Skeletal muscle tissue (tissue), 4 donors: ENCODE measurements around the gene ABLIM1. TPM values are rescaled to one million over a fixed set of nuclear protein-coding genes. Genes with fewer than 3 reads are reported as not detected.

Experiments
- H3K27ac ChIP-seq: one replicate; pipeline ENCODE4 v1.7.0; 2013; ENCODE audit warnings: mild to moderate bottlenecking, low read depth, low read length, inconsistent platforms
- H3K27me3 ChIP-seq, 3 donors: one replicate each; pipeline ENCODE4 v1.7.0; 2013; ENCODE audit warnings: low read length in 3 of 3; ENCODE audit not compliant: control insufficient read depth in 3 of 3, insufficient read depth in 3 of 3
- H3K36me3 ChIP-seq, 3 donors: one replicate each; pipeline ENCODE4 v1.7.0; 2013; ENCODE audit warnings: low read length in 3 of 3; ENCODE audit not compliant: control insufficient read depth in 3 of 3, insufficient read depth in 3 of 3
- H3K4me1 ChIP-seq, 3 donors: one replicate each; pipeline ENCODE4 v1.7.0; 2013; ENCODE audit warnings: low read length in 3 of 3, mild to moderate bottlenecking in 3 of 3; ENCODE audit not compliant: control insufficient read depth in 3 of 3, insufficient read depth in 3 of 3
- H3K4me3 ChIP-seq, 3 donors: one replicate each; pipeline ENCODE4 v1.7.0; 2013; ENCODE audit warnings: low read length in 3 of 3
- H3K9ac ChIP-seq, 3 donors: one replicate each; pipeline ENCODE4 v1.7.0; 2013; ENCODE audit warnings: low read length in 3 of 3, mild to moderate bottlenecking in 3 of 3, moderate library complexity in 2 of 3, low read depth in 1 of 3
- H3K9me3 ChIP-seq, 3 donors: one replicate each; pipeline ENCODE4 v1.7.0; 2013; ENCODE audit warnings: low read length in 3 of 3; ENCODE audit not compliant: control insufficient read depth in 3 of 3
- total RNA-seq: library from RNA; depleted of rRNA; stranded (reverse); fragments of >200 nt; gene quantifications from one replicate; pipeline ENCODE4 v1.2.3, GENCODE V29; 2014
- donor health status: Osteomylitis.

ABLIM1 gene
- total RNA-seq, 1 donor from 2014 or later, result 34.4 TPM

- H3K9me3 ChIP-seq, result no peaks in the 10 kb centered on the region
- no peak overlapping the region for H3K4me3 ChIP-seq
- H3K4me1 ChIP-seq, result peaks cover 0 to 20% (median 18%) of the 10 kb centered on the region in 3 donors
- peak overlapping the region; percentile 28 for H3K27ac ChIP-seq
- H3K27me3 ChIP-seq, result no peaks in the 10 kb centered on the region
- H3K36me3 ChIP-seq, result no peaks in the 10 kb centered on the region
- no peak overlapping the region for H3K9ac ChIP-seq
Measured at GRCh38 chr10:114613237-114613979, 44.7 kb downstream of the ABLIM1 start.

GRCh38 chr10:114611617-114612016 is 46.5 kb downstream of the ABLIM1 start:
- H3K9me3 ChIP-seq, result no peaks in the 10 kb centered on the region
- no peak overlapping the region for H3K9ac ChIP-seq
- no peak overlapping the region for H3K4me3 ChIP-seq
- H3K27ac ChIP-seq, result peak overlapping the region; percentile 10
- no peaks in the 10 kb centered on the region for H3K36me3 ChIP-seq
- H3K4me1 ChIP-seq, result peaks cover 0 to 18% (median 17%) of the 10 kb centered on the region in 3 donors
- no peaks in the 10 kb centered on the region for H3K27me3 ChIP-seq

- Histone ChIP-seq H3K4me3 (no peak overlapping the region), H3K27ac (peak overlapping the region; percentile 4), H3K4me1 (peaks cover 5 to 22% (median 20%) of the 10 kb centered on the region in 3 donors), H3K9ac (no peak overlapping the region), H3K36me3 (no peaks in the 10 kb centered on the region), H3K9me3 (no peaks in the 10 kb centered on the region), H3K27me3 (no peaks in the 10 kb centered on the region)
Measured at GRCh38 chr10:114609518-114610426, 48.3 kb downstream of the ABLIM1 start.

GRCh38 chr10:114607358-114607998 is 50.6 kb downstream of the ABLIM1 start:
- no peaks in the 10 kb centered on the region for H3K27me3 ChIP-seq
- H3K9ac ChIP-seq, result no peak overlapping the region
- H3K4me1 ChIP-seq, result peaks cover 5 to 23% (median 22%) of the 10 kb centered on the region in 3 donors
- H3K36me3 ChIP-seq, result no peaks in the 10 kb centered on the region
- H3K9me3 ChIP-seq, result no peaks in the 10 kb centered on the region
- no peak overlapping the region for H3K27ac ChIP-seq
- no peak overlapping the region for H3K4me3 ChIP-seq

GRCh38 chr10:114605155-114605797 is 52.8 kb downstream of the ABLIM1 start:
- no peak overlapping the region for H3K4me3 ChIP-seq
- H3K9ac ChIP-seq, result no peak overlapping the region
- H3K27ac ChIP-seq, result peak overlapping the region; percentile 16
- no peaks in the 10 kb centered on the region for H3K9me3 ChIP-seq
- H3K27me3 ChIP-seq, result no peaks in the 10 kb centered on the region
- peaks cover 5 to 12% (median 8%) of the 10 kb centered on the region in 3 donors for H3K4me1 ChIP-seq
- peaks cover 0 to 9% (median 6%) of the 10 kb centered on the region in 3 donors for H3K36me3 ChIP-seq

- Histone ChIP-seq H3K4me3 (no peak overlapping the region), H3K36me3 (peaks cover 0 to 11% (median 6%) of the 10 kb centered on the region in 3 donors), H3K9me3 (no peaks in the 10 kb centered on the region), H3K27ac (peak overlapping the region; percentile 16), H3K27me3 (no peaks in the 10 kb centered on the region), H3K9ac (no peak overlapping the region), H3K4me1 (peaks cover 4 to 12% (median 5%) of the 10 kb centered on the region in 3 donors)
Measured at GRCh38 chr10:114604357-114605130, 53.5 kb downstream of the ABLIM1 start.

GRCh38 chr10:114603948-114604347 is 54.1 kb downstream of the ABLIM1 start:
- H3K27me3 ChIP-seq, result no peaks in the 10 kb centered on the region
- H3K4me1 ChIP-seq, result peaks cover 4 to 12% (median 5%) of the 10 kb centered on the region in 3 donors
- H3K9me3 ChIP-seq, result no peaks in the 10 kb centered on the region
- no peak overlapping the region for H3K27ac ChIP-seq
- no peak overlapping the region for H3K9ac ChIP-seq
- peaks cover 0 to 11% (median 6%) of the 10 kb centered on the region in 3 donors for H3K36me3 ChIP-seq
- no peak overlapping the region for H3K4me3 ChIP-seq

- peaks cover 4 to 12% (median 5%) of the 10 kb centered on the region in 3 donors for H3K4me1 ChIP-seq
- H3K9me3 ChIP-seq, result no peaks in the 10 kb centered on the region
- H3K36me3 ChIP-seq, result peaks cover 0 to 11% (median 6%) of the 10 kb centered on the region in 3 donors
- H3K9ac ChIP-seq, result no peak overlapping the region
- no peak overlapping the region for H3K4me3 ChIP-seq
- H3K27me3 ChIP-seq, result no peaks in the 10 kb centered on the region
- H3K27ac ChIP-seq, result no peak overlapping the region
Measured at GRCh38 chr10:114603303-114603702, 54.8 kb downstream of the ABLIM1 start.

- Histone ChIP-seq H3K4me3 (no peak overlapping the region), H3K9ac (no peak overlapping the region), H3K27ac (no peak overlapping the region), H3K36me3 (peaks cover 0 to 11% (median 6%) of the 10 kb centered on the region in 3 donors), H3K27me3 (no peaks in the 10 kb centered on the region), H3K4me1 (peaks cover 2 to 6% (median 4%) of the 10 kb centered on the region in 3 donors), H3K9me3 (no peaks in the 10 kb centered on the region)
Measured at GRCh38 chr10:114600057-114600456, 58.0 kb downstream of the ABLIM1 start.
